Measurements from ENCODE around the gene SH2D3C.

SH2D3C gene

GRCh38 chr9:127749090-127749787, 29.2 kb downstream of the SH2D3C start:
- H3K27me3 ChIP-seq (replicated peaks; ENCODE audit: control insufficient read depth, insufficient read depth, low read length), result no peaks in the 10 kb centered on the region
- DNase-seq (ENCODE audit: extremely low read depth, insufficient read length), result no peak
- TF ChIP-seq CTCF (IDR thresholded peaks at IDR 0.05; ENCODE audit: insufficient read depth, low read length, poor library complexity, severe bottlenecking), result no peak
- no peak overlapping the region for H3K4me3 ChIP-seq (replicated peaks; ENCODE audit: low read depth, low read length)
- H3K36me3 ChIP-seq (ENCODE audit: control insufficient read depth, insufficient read depth, low read length), result peaks cover 41% of the 10 kb centered on the region

- no peak for DNase-seq (ENCODE audit: extremely low read depth, insufficient read length)
- TF ChIP-seq CTCF (IDR thresholded peaks at IDR 0.05; ENCODE audit: insufficient read depth, low read length, poor library complexity, severe bottlenecking), result no peak
- H3K36me3 ChIP-seq (ENCODE audit: control insufficient read depth, insufficient read depth, low read length), result peaks cover 48% of the 10 kb centered on the region
- H3K27me3 ChIP-seq (replicated peaks; ENCODE audit: control insufficient read depth, insufficient read depth, low read length), result no peaks in the 10 kb centered on the region
- H3K4me3 ChIP-seq (replicated peaks; ENCODE audit: low read depth, low read length), result no peak overlapping the region
Observed at GRCh38 chr9:127746959-127747569, 31.4 kb downstream of the SH2D3C start.

GRCh38 chr9:127744398-127745110, 33.9 kb downstream of the SH2D3C start:
- peaks cover 42% of the 10 kb centered on the region for H3K36me3 ChIP-seq (ENCODE audit: control insufficient read depth, insufficient read depth, low read length)
- no peaks in the 10 kb centered on the region for H3K27me3 ChIP-seq (replicated peaks; ENCODE audit: control insufficient read depth, insufficient read depth, low read length)
- H3K4me3 ChIP-seq (replicated peaks; ENCODE audit: low read depth, low read length), result no peak overlapping the region
- DNase-seq (ENCODE audit: extremely low read depth, insufficient read length), result no peak
- no peak for TF ChIP-seq CTCF (IDR thresholded peaks at IDR 0.05; ENCODE audit: insufficient read depth, low read length, poor library complexity, severe bottlenecking)

GRCh38 chr9:127742435-127743088, 35.9 kb downstream of the SH2D3C start:
- Histone ChIP-seq H3K27me3 (replicated peaks; ENCODE audit: control insufficient read depth, insufficient read depth, low read length) (no peaks in the 10 kb centered on the region), H3K4me3 (replicated peaks; ENCODE audit: low read depth, low read length) (no peak overlapping the region), H3K36me3 (ENCODE audit: control insufficient read depth, insufficient read depth, low read length) (peaks cover 36% of the 10 kb centered on the region)
- TF ChIP-seq CTCF (IDR thresholded peaks at IDR 0.05; ENCODE audit: insufficient read depth, low read length, poor library complexity, severe bottlenecking), result no peak
- DNase-seq (ENCODE audit: extremely low read depth, insufficient read length), result no peak

GRCh38 chr9:127741831-127742434, 36.5 kb downstream of the SH2D3C start:
- Histone ChIP-seq H3K27me3 (replicated peaks; ENCODE audit: control insufficient read depth, insufficient read depth, low read length) (no peaks in the 10 kb centered on the region), H3K36me3 (ENCODE audit: control insufficient read depth, insufficient read depth, low read length) (peaks cover 32% of the 10 kb centered on the region), H3K4me3 (replicated peaks; ENCODE audit: low read depth, low read length) (no peak overlapping the region)
- no peak for DNase-seq (ENCODE audit: extremely low read depth, insufficient read length)
- TF ChIP-seq CTCF (IDR thresholded peaks at IDR 0.05; ENCODE audit: insufficient read depth, low read length, poor library complexity, severe bottlenecking), result no peak
